CD14-positive monocyte (primary cell): ENCODE measurements around the gene ALDH1A3. TPM values are rescaled to one million over a fixed set of nuclear protein-coding genes. Genes with fewer than 3 reads are reported as not detected.

Experiments used
- DNase-seq, 3 donors: peaks; one replicate each; pipeline ENCODE4 v3.0.0-alpha.2; 2011 to 2022
- H2AFZ ChIP-seq: 2 replicates; pipeline ENCODE4 v1.6.0; 2012; ENCODE audit warnings: mild to moderate bottlenecking, low read depth, low read length, inconsistent platforms; ENCODE audit not compliant: insufficient read depth, poor library complexity, severe bottlenecking
- H3K27ac ChIP-seq, 2 donors: 1 replicate in 1 of 2; 2 replicates in 1 of 2; pipeline ENCODE4 v1.5.1; 2012 to 2013; ENCODE audit warnings: low read length in 2 of 2, control low read depth in 1 of 2, inconsistent platforms in 1 of 2, low read depth in 1 of 2, mild to moderate bottlenecking in 1 of 2
- H3K27me3 ChIP-seq, 2 donors: one replicate each; pipeline versions ENCODE4 v1.6.0 to v1.6.1; 2011 to 2013; ENCODE audit warnings: low read length in 2 of 2; ENCODE audit not compliant: control insufficient read depth in 2 of 2, insufficient read depth in 2 of 2
- H3K36me3 ChIP-seq, 2 donors: replicated peaks in 1 of 2; 1 replicate in 1 of 2; 2 replicates in 1 of 2; pipeline versions ENCODE4 v1.5.1 to v1.6.1; 2012 to 2013; ENCODE audit warnings: low read length in 2 of 2, control low read depth in 1 of 2, inconsistent platforms in 1 of 2, mild to moderate bottlenecking in 1 of 2; ENCODE audit not compliant: insufficient read depth in 2 of 2, control insufficient read depth in 1 of 2
- H3K4me1 ChIP-seq, 2 donors: 1 replicate in 1 of 2; 2 replicates in 1 of 2; pipeline versions ENCODE4 v1.5.1 to v1.6.1; 2012 to 2013; ENCODE audit warnings: low read length in 2 of 2, control low read depth in 1 of 2, inconsistent platforms in 1 of 2, mild to moderate bottlenecking in 1 of 2, moderate library complexity in 1 of 2; ENCODE audit not compliant: insufficient read depth in 2 of 2, control insufficient read depth in 1 of 2
- H3K4me2 ChIP-seq: replicated peaks from 2 replicates; pipeline ENCODE3; 2012; ENCODE audit warnings: low read length, moderate library complexity, mild to moderate bottlenecking; ENCODE audit not compliant: poor library complexity, severe bottlenecking; ENCODE audit errors: extremely low read depth
- H3K4me3 ChIP-seq, 3 experiments: fragments of 200-600 bp in 1 of 3; sonication (generic) in 1 of 3; replicated peaks in 1 of 3; 1 replicate in 2 of 3; 2 replicates in 1 of 3; pipeline ENCODE4 v1.5.1; 2011 to 2013; ENCODE audit warnings: low read length in 3 of 3, mild to moderate bottlenecking in 3 of 3, control low read depth in 2 of 3, low read depth in 2 of 3, inconsistent platforms in 1 of 3, moderate library complexity in 1 of 3
- H3K79me2 ChIP-seq: 2 replicates; pipeline ENCODE4 v1.6.0; 2012; ENCODE audit warnings: mild to moderate bottlenecking, control low read depth, inconsistent platforms, low read length, moderate library complexity; ENCODE audit not compliant: insufficient read depth
- H3K9ac ChIP-seq: 2 replicates; pipeline ENCODE4 v1.6.0; 2017; ENCODE audit warnings: low read length, mild to moderate bottlenecking; ENCODE audit not compliant: insufficient read depth, poor library complexity, severe bottlenecking
- H3K9me3 ChIP-seq, 2 donors: replicated peaks in 1 of 2; 1 replicate in 1 of 2; 2 replicates in 1 of 2; pipeline versions ENCODE4 v1.5.1 to v1.6.1; 2012 to 2013; ENCODE audit warnings: low read length in 2 of 2, control low read depth in 1 of 2; ENCODE audit not compliant: control insufficient read depth in 1 of 2, insufficient read depth in 1 of 2
- H4K20me1 ChIP-seq: 2 replicates; pipeline ENCODE4 v1.6.0; 2012; ENCODE audit warnings: mild to moderate bottlenecking, low read length, control low read depth, moderate library complexity; ENCODE audit not compliant: insufficient read depth
- H3K27ac Mint-ChIP-seq, 7 donors: one replicate each; pipeline ENCODE4 v1.8.0; 2020; ENCODE audit warnings: mild to moderate bottlenecking in 7 of 7, mixed read lengths in 7 of 7, moderate library complexity in 6 of 7, inconsistent platforms in 2 of 7
- H3K27me3 Mint-ChIP-seq, 3 donors: one replicate each; pipeline ENCODE4 v1.8.0; 2021 to 2022; ENCODE audit warnings: low read depth in 3 of 3, mild to moderate bottlenecking in 3 of 3, mixed read lengths in 3 of 3, moderate library complexity in 3 of 3, inconsistent platforms in 1 of 3
- H3K36me3 Mint-ChIP-seq, 2 donors: one replicate each; pipeline ENCODE4 v1.8.0; 2020; ENCODE audit warnings: mixed read lengths in 2 of 2, inconsistent platforms in 1 of 2, mild to moderate bottlenecking in 1 of 2
- H3K4me1 Mint-ChIP-seq: one replicate; pipeline ENCODE4 v1.8.0; 2020; ENCODE audit warnings: mild to moderate bottlenecking, mixed read lengths
- H3K4me3 Mint-ChIP-seq, 2 donors: one replicate each; pipeline ENCODE4 v1.8.0; 2020; ENCODE audit warnings: mild to moderate bottlenecking in 2 of 2, mixed read lengths in 2 of 2, moderate library complexity in 1 of 2
- H3K9me3 Mint-ChIP-seq, 7 donors: one replicate each; pipeline ENCODE4 v1.8.0; 2020 to 2022; ENCODE audit warnings: mixed read lengths in 7 of 7, mild to moderate bottlenecking in 6 of 7, moderate library complexity in 6 of 7, inconsistent platforms in 2 of 7
- CTCF ChIP-seq: fragments of 200-600 bp; IDR thresholded peaks from one replicate; pipeline ENCODE4 v1.8.0; 2022; ENCODE audit warnings: antibody characterized with exemption, mild to moderate bottlenecking
- WGBS: methylation state at CpG from one replicate; pipeline ENCODE4 v1.1.5; 2013; ENCODE audit warnings: missing lambda C conversion rate; ENCODE audit not compliant: insufficient coverage; 5-methylcytosine and 5-hydroxymethylcytosine counted together
- intact Hi-C, 2 donors: fragments of 100-400 bp; cut with micrococcal nuclease; formaldehyde crosslinking; loops; one replicate each; pipeline versions ENCODE4 v1.15.0 to v1.15.1; 2023
- polyA plus RNA-seq, 3 donors: library from polyadenylated mRNA; depleted of rRNA in 1 of 3; unstranded in 2 of 3; stranded (reverse) in 1 of 3; fragments of 300-500 nt in 2 of 3; fragments of >200 nt in 1 of 3; fragmentation: Illumina TruSeq in 2 of 3; gene quantifications; 1 replicate in 2 of 3; 2 replicates in 1 of 3; pipeline ENCODE4 v1.2.3, GENCODE V29; 2012 to 2021

The ALDH1A3 gene
- polyA plus RNA-seq, 3 donors, result not detected

- no peak overlapping the region for H3K27ac Mint-ChIP-seq
- Histone ChIP-seq H3K27me3 (no peaks in the 10 kb centered on the region), H3K79me2 (no peaks in the 10 kb centered on the region), H3K4me1 (peaks cover 6 to 12% of the 10 kb centered on the region in 2 donors), H3K9me3 (no peaks in the 10 kb centered on the region), H3K9ac (no peak overlapping the region), H3K36me3 (no peaks in the 10 kb centered on the region), H3K4me2 (no peak overlapping the region), H4K20me1 (no peaks in the 10 kb centered on the region), H2AFZ (no peak overlapping the region), H3K4me3 (no peak overlapping the region), H3K27ac (no peak overlapping the region)
- H3K9me3 Mint-ChIP-seq, result peaks cover 0 to 7% (median 0%) of the 10 kb centered on the region in 7 donors
- intact Hi-C loops, result no loop called here
- no peak overlapping the region for H3K4me3 Mint-ChIP-seq
- no peak for DNase-seq
- peaks cover 16% of the 10 kb centered on the region for H3K4me1 Mint-ChIP-seq
- TF ChIP-seq CTCF, result no peak
- no peaks in the 10 kb centered on the region for H3K36me3 Mint-ChIP-seq
- H3K27me3 Mint-ChIP-seq, result peaks cover 3 to 22% (median 14%) of the 10 kb centered on the region in 3 donors
- WGBS, result 88% methylated on average over 4 of the region's 4 CpGs
These were observed 27.0 kb upstream of the ALDH1A3 start for GRCh38 chr15:100852630-100853029.

GRCh38 chr15:100853676-100854440 lies 25.8 kb upstream of the ALDH1A3 start:
- no peak overlapping the region for H2AFZ ChIP-seq
- H3K4me3 Mint-ChIP-seq, result no peak overlapping the region
- no peak overlapping the region for H3K9ac ChIP-seq
- peaks cover 0 to 3% (median 0%) of the 10 kb centered on the region in 7 donors for H3K9me3 Mint-ChIP-seq
- H3K4me2 ChIP-seq, result no peak overlapping the region
- no peak overlapping the region for H3K27ac Mint-ChIP-seq
- TF ChIP-seq CTCF, result no peak
- peaks cover 3 to 16% (median 8%) of the 10 kb centered on the region in 3 donors for H3K27me3 Mint-ChIP-seq
- H3K79me2 ChIP-seq, result no peaks in the 10 kb centered on the region
- H4K20me1 ChIP-seq, result no peaks in the 10 kb centered on the region
- 90% methylated on average over 9 of the region's 15 CpGs for whole genome bisulfite sequencing
- peaks cover 12% of the 10 kb centered on the region for H3K4me1 Mint-ChIP-seq
- no peaks in the 10 kb centered on the region for H3K36me3 Mint-ChIP-seq
- intact Hi-C loops, result no loop called here
- H3K36me3 ChIP-seq, result no peaks in the 10 kb centered on the region
- H3K4me1 ChIP-seq, result peaks cover 6 to 12% of the 10 kb centered on the region in 2 donors
- DNase-seq, result no peak
- H3K27me3 ChIP-seq, result no peaks in the 10 kb centered on the region
- H3K9me3 ChIP-seq, result no peaks in the 10 kb centered on the region
- no peak overlapping the region for H3K27ac ChIP-seq
- no peak overlapping the region for H3K4me3 ChIP-seq
